Breast epithelium (tissue), 4 donors: ENCODE data around the gene MITD1. TPM values are rescaled to one million over a fixed set of nuclear protein-coding genes. Genes with fewer than 3 reads are reported as not detected.
A peak's percentile ranks its signal among the peaks of the same experiment; 100 is the strongest.

ENCODE experiments used
- DNase-seq, 2 donors: peaks; one replicate each; pipeline ENCODE4 v3.0.0-alpha.2; 2019; ENCODE audit warnings: low spot score in 2 of 2
- H3K27ac ChIP-seq, 2 donors: fragments of 200-600 bp; sonication (generic) in 1 of 2; one replicate each; pipeline ENCODE4 v1.5.1; 2016 to 2019; ENCODE audit warnings: mild to moderate bottlenecking in 1 of 2
- H3K27me3 ChIP-seq, 2 donors: fragments of 200-600 bp; sonication (generic) in 1 of 2; one replicate each; pipeline versions ENCODE4 v1.5.1 to v1.6.0; 2017 to 2019; ENCODE audit warnings: control low read depth in 1 of 2, mild to moderate bottlenecking in 1 of 2
- H3K36me3 ChIP-seq: fragments of 200-600 bp; one replicate; pipeline ENCODE4 v1.5.1; 2019
- H3K4me1 ChIP-seq, 2 donors: fragments of 200-600 bp; sonication (generic); one replicate each; pipeline ENCODE4 v1.5.1; 2016 to 2019; ENCODE audit warnings: control low read depth in 1 of 2
- H3K4me3 ChIP-seq, 3 donors: fragments of 200-600 bp; sonication (generic); 1 replicate in 2 of 3; 2 replicates in 1 of 3; pipeline ENCODE4 v1.5.1; 2016 to 2019; ENCODE audit warnings: mild to moderate bottlenecking in 3 of 3, moderate library complexity in 2 of 3
- H3K9me3 ChIP-seq, 2 donors: fragments of 200-600 bp; sonication (generic) in 1 of 2; one replicate each; pipeline ENCODE4 v1.5.1; 2016 to 2019; ENCODE audit warnings: control low read depth in 1 of 2
- CTCF ChIP-seq, 3 donors: fragments of 450-650 bp; IDR thresholded peaks; one replicate each; pipeline ENCODE4 v1.5.1; 2016 to 2017; ENCODE audit warnings: antibody characterized with exemption in 3 of 3, mild to moderate bottlenecking in 3 of 3, moderate library complexity in 3 of 3
- POLR2A ChIP-seq: fragments of 450-650 bp; IDR thresholded peaks from one replicate; pipeline ENCODE4 v1.6.1; 2016; ENCODE audit warnings: antibody characterized with exemption, mild to moderate bottlenecking, moderate library complexity
- POLR2AphosphoS5 ChIP-seq, 3 donors: sonication (generic); formaldehyde crosslinking; IDR thresholded peaks; one replicate each; pipeline ENCODE4 v1.6.1; 2017; ENCODE audit warnings: antibody characterized with exemption in 3 of 3
- intact Hi-C: fragments of 100-400 bp; cut with DNase I; formaldehyde crosslinking; loops from one replicate; pipeline ENCODE4 v1.15.1; 2023; ENCODE audit warnings: low total_unique reads
- total RNA-seq, 3 donors: library from RNA; depleted of rRNA; stranded (reverse); fragments of >200 nt; gene quantifications; one replicate each; pipeline ENCODE4 v1.1.0, GENCODE V29; 2016

MITD1 gene
- total RNA-seq, 3 donors from 2014 or later = 23.6 to 41.1 (median 33.3) TPM

GRCh38 chr2:99188357-99188756, 7.5 kb upstream of the MITD1 start:
- Histone ChIP-seq H3K4me1 (no peaks in the 10 kb centered on the region), H3K9me3 (no peaks in the 10 kb centered on the region), H3K27me3 (no peaks in the 10 kb centered on the region), H3K27ac (no peak overlapping the region), H3K36me3 (no peaks in the 10 kb centered on the region), H3K4me3 (no peak overlapping the region)
- TF ChIP-seq POLR2AphosphoS5 (IDR thresholded peaks at IDR 0.05) = no peak
- TF ChIP-seq POLR2A = no peak
- no peak for TF ChIP-seq CTCF (IDR thresholded peaks at IDR 0.05)
- no peak for DNase-seq
- intact Hi-C loops = no loop called here

GRCh38 chr2:99187011-99187410, 6.2 kb upstream of the MITD1 start:
- H3K4me3 ChIP-seq = no peak overlapping the region
- no peaks in the 10 kb centered on the region for H3K4me1 ChIP-seq
- H3K27me3 ChIP-seq = no peaks in the 10 kb centered on the region
- no peak for DNase-seq
- H3K9me3 ChIP-seq = no peaks in the 10 kb centered on the region
- no peaks in the 10 kb centered on the region for H3K36me3 ChIP-seq
- intact Hi-C loops = no loop called here
- no peak overlapping the region for H3K27ac ChIP-seq
- TF ChIP-seq POLR2AphosphoS5 (IDR thresholded peaks at IDR 0.05) (no peak), CTCF (IDR thresholded peaks at IDR 0.05) (no peak), POLR2A (no peak)

GRCh38 chr2:99184811-99185210, 4.0 kb upstream of the MITD1 start:
- Histone ChIP-seq H3K9me3 (no peaks in the 10 kb centered on the region), H3K27me3 (no peaks in the 10 kb centered on the region), H3K36me3 (no peaks in the 10 kb centered on the region), H3K4me3 (no peak overlapping the region), H3K4me1 (no peaks in the 10 kb centered on the region), H3K27ac (no peak overlapping the region)
- DNase-seq = no peak
- intact Hi-C loops = no loop called here
- TF ChIP-seq POLR2A (no peak), POLR2AphosphoS5 (IDR thresholded peaks at IDR 0.05) (no peak), CTCF (IDR thresholded peaks at IDR 0.05) (no peak)

- intact Hi-C loops = no loop called here
- Histone ChIP-seq H3K9me3 (no peaks in the 10 kb centered on the region), H3K27me3 (no peaks in the 10 kb centered on the region), H3K4me3 (no peak overlapping the region), H3K36me3 (no peaks in the 10 kb centered on the region), H3K27ac (no peak overlapping the region), H3K4me1 (peaks cover 0 to 6% of the 10 kb centered on the region in 2 donors)
- no peak for TF ChIP-seq POLR2AphosphoS5 (IDR thresholded peaks at IDR 0.05)
- no peak for TF ChIP-seq POLR2A
- TF ChIP-seq CTCF (IDR thresholded peaks at IDR 0.05) = no peak
- no peak for DNase-seq
Observed at GRCh38 chr2:99183025-99183424, 2.2 kb upstream of the MITD1 start.

GRCh38 chr2:99181624-99182000, 754 bp upstream of the MITD1 start:
- DNase-seq = no peak
- no peaks in the 10 kb centered on the region for H3K27me3 ChIP-seq
- TF ChIP-seq POLR2AphosphoS5 (IDR thresholded peaks at IDR 0.05) (no peak), CTCF (IDR thresholded peaks at IDR 0.05) (no peak), POLR2A (no peak)
- H3K4me3 ChIP-seq = peak overlapping the region; percentile 73 to 84 (median 75)
- no peaks in the 10 kb centered on the region for H3K36me3 ChIP-seq
- intact Hi-C loops = no loop called here
- H3K9me3 ChIP-seq = no peaks in the 10 kb centered on the region
- peaks cover 0 to 6% of the 10 kb centered on the region in 2 donors for H3K4me1 ChIP-seq
- H3K27ac ChIP-seq = peak overlapping the region in 1 of 2 donors; percentile 66
